Activated gamma-delta T cell treated with anti-CD3 and anti-CD28 coated beads, Interleukin-2, amount 50 U/mL, for 16 hours (primary cell): ENCODE data around the gene ZMYND8.
"Not testable (repeated sequence)": the region's sequence is repeated elsewhere in the genome, so short reads cannot be mapped to it uniquely, and the experiment has no call there.

Experiments used
- DNase-seq: peaks from one replicate; pipeline ENCODE4 v3.0.0-alpha.2; 2020; ENCODE audit warnings: low read depth

Gene ZMYND8

GRCh38 chr20:47265214-47265613 is 91.3 kb downstream of the ZMYND8 start:
- no peak for DNase-seq

DNA sequence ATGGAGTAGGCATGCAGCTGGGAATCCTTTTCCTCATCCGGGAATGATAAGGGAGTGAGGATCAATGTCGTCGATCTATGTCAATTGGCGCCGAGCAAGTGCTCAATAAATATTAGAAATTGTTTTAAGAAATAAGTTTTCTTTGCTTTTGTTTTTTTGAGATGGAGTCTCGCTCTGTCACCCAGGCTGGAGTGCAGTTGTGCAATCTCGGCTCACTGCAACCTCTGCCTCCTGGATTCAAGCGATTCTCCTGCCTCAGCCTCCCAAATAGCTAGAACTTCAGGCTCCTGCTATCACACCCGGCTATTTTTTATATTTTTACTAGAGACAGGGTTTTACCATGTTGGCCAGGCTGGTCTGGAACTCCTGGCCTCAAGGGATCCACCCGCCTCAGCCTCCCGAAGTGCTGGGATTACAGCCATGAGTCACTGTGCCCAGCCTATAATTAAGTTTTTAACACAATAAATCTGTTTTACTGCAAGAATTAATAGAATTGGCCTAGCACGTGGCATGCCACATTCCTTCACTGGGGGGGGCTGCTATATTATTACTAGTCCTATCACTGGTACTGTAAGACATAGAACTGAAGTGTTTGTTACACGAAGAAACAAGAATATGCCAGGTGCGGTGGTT is 92.2 kb downstream of the ZMYND8 start:
- not testable (repeated sequence) for DNase-seq

GRCh38 chr20:47263465-47264084 is 92.9 kb downstream of the ZMYND8 start:
- no peak for DNase-seq

DNA sequence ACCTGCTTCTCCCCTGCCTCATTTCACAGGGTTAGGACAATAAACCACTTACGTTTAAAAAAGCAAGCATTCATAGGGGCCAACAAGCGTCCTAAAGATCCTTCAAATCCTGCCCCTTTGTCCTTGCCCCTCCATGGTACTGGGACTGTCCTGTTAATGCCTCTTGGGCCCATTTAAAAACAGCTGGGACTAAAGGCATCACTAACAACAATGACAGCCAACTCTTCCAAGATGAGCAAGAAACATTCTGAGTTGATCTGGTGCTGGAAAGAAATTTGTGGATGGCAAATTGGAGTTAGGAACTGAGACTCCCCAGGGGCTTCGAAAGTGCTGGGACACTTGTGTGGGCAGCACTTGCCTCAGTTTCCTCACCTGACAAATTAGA is 93.4 kb downstream of the ZMYND8 start:
- no peak for DNase-seq

- no peak for DNase-seq
These were observed 94.0 kb downstream of the ZMYND8 start for GRCh38 chr20:47262365-47263013.

- DNase-seq, result no peak
These were observed 94.5 kb downstream of the ZMYND8 start for GRCh38 chr20:47262008-47262364.

- not testable (repeated sequence) for DNase-seq
These were observed 95.2 kb downstream of the ZMYND8 start for GRCh38 chr20:47261161-47261774.

DNA sequence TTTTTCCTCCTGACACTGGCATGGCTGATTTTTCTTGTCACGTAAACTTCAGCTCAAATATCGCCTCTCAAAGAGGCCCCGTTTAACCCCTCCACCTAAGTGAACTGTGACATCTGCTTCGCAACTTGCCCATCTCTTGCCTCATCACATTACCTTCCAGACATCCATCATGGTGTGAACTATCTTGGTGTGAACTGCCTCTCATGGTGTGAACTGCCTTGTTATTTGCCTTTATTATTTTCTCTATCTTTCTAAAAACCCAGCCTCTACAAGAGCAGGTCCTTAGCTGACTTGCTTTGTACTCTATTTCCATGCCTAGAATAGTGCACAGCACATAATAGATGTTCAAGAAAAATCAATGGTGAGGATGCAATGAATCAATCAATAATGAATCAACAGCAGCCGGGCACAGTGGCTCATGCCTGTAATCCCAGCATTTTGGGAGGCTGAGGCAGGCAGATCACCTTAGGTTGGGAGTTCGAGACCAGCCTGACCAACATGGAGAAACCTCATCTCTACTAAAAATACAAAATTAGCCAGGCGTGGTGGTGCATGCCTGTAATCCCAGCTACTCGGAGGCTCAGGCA is 95.9 kb downstream of the ZMYND8 start:
- DNase-seq, result not testable (repeated sequence)

GRCh38 chr20:47258745-47259695 is 97.5 kb downstream of the ZMYND8 start:
- DNase-seq, result no peak

DNA sequence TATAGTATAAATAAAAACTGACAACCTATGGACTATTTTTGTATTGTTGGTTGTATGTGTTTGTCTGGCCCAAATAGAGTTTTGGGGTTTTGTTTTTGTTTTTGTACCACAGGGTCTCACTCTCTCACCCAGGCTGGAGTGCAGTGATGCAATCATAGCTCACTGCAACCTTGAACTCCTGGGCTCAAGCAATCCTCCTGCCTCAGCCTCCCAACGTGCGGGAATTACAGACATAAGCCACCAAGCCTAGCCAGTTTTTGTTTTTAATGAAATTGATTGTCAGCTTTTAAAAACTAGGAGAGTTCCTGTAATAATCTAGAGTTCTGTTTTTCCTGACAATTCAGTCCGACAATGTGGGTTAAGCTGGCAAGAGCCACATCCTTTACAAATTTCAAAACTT is 98.7 kb downstream of the ZMYND8 start:
- DNase-seq, result no peak

GRCh38 chr20:47257256-47257655 is 99.2 kb downstream of the ZMYND8 start:
- DNase-seq, result no peak

DNA sequence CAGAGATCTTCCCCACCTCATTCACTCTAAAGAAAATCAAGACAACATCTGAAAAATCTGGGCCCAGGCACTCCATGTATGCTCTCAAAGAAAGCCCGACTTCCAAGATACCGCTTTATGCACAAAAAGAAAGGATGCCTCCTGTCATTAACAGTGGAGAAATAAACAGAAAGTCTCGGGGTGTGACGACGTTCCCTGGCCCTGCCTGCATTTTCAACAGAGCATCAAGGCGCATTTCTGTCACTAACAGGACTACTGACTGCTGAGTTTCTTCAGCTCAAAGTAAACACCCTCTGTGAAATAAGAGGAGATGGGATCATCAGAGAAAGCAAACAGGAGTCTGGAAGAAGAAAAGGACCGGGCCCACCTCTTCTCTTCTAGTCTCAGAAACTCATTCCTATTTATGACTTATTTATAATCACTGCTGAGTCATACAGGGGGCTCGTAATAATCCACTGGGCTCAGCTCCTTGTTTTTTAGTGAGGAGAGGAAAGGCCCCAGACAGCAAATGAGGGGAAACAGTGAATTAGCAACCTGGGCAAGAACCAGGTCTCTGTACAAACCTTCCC is 99.7 kb downstream of the ZMYND8 start:
- DNase-seq, result no peak

DNA sequence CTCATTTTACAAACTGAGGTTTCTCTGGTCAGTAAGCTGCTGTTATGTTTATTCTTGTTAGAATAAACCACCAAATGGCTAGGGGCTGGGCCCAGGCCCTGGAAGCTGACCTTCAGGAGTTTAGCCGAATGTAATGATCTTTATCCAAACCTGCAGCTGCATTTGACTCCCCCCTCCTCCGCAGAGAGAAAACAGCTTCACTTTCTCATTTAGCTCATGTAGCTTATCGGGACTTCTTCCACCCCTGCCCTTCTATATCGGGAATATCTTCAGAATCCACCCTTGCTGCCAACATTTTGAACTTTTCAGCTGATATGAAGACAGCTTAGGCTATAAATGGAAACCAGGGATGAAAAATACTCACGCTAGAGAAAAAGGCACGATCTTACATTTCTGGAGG is 102.6 kb downstream of the ZMYND8 start:
- DNase-seq, result no peak

DNA sequence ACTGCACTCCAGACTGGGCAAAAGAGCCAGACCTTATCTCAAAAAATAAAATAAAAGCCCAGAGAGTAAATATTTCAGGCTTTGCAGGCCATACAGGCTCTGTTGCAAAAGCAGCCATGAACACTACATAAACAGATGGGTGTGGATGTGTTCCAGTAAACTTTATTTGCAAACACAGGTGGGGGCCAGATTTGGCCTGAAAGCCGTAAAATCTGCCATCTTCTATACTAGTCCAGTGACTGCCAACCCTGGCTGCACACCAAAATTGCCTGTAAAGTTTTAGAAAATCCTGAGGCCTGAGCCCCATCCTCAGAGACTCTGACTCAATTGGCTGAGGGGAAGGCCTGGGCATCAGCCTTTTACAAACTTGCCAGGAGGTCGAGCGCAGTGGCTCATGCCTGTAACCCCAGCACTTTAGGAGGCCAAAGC is 103.6 kb downstream of the ZMYND8 start:
- no peak for DNase-seq

GRCh38 chr20:47251154-47252020 is 105.1 kb downstream of the ZMYND8 start:
- DNase-seq, result no peak

DNA sequence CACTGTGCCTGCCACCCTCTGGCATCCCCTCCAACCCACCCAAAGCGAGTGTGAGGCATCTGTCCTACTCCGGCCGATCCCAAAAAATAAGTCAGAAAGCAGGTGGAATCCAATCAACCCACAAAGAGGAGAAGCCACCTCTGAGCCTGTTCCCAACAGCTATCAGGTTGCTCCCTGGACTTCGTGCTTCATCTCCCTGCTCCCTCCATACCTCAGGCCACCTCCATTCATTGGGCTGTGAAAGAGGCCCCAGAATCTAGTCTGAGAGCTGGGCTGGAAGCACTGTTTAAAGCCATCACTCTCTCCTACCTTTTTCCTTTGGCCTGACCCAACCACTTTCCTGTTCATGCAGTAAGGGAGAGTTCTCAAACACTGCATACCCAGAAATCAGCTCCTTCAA is 106.1 kb downstream of the ZMYND8 start:
- DNase-seq, result no peak

DNA sequence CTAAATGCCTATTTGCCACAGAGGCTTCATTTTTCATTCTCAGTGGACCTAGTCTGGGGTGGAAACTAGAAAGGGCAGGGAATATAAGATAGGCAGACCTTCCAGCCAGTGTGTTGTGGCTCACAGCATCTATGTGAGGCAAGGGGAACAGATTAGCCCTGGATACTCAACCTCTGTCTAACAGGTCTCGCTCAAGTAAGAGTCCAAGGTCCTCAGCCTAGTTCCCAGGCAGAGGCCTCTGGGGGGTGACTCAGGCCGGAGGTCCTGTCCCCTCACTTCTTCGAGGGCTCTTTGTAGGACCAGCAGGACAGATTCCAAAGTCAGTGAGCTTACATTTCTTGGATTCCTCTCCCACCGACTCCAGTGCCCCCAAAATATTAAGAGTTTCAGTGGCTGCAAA is 106.6 kb downstream of the ZMYND8 start:
- DNase-seq, result no peak

GRCh38 chr20:47248448-47248966 is 108.0 kb downstream of the ZMYND8 start:
- no peak for DNase-seq

GRCh38 chr20:47247972-47248371 is 108.5 kb downstream of the ZMYND8 start:
- DNase-seq, result no peak
